HepG2 (cell line): ENCODE data around the gene CD4. TPM values are rescaled to one million over a fixed set of nuclear protein-coding genes. Genes with fewer than 3 reads are reported as not detected.

ENCODE experiments used
- GFI1 ChIP-seq: sonication (generic); formaldehyde crosslinking; IDR thresholded peaks from 2 replicates; pipeline ENCODE4 v1.5.0; 2020; ENCODE audit warnings: missing genetic modification reagents, mild to moderate bottlenecking, borderline replicate concordance
- MTA1 ChIP-seq: sonication (generic); formaldehyde crosslinking; IDR thresholded peaks from 2 replicates; pipeline ENCODE4 v1.4.0; 2020; ENCODE audit warnings: missing genetic modification reagents, mild to moderate bottlenecking, borderline replicate concordance
- NCOA2 ChIP-seq: sonication (generic); formaldehyde crosslinking; IDR thresholded peaks from 2 replicates; pipeline ENCODE4 v1.8.0; 2022; ENCODE audit warnings: inconsistent platforms
- NR2F1 ChIP-seq, 2 experiments: fragments of 450-650 bp in 1 of 2; formaldehyde crosslinking in 1 of 2; IDR thresholded peaks; 2 replicates each; pipeline versions ENCODE4 v1.5.0 to v1.6.1; 2016 to 2020; ENCODE audit warnings: mild to moderate bottlenecking in 1 of 2, missing compliant biosample characterization in 1 of 2, missing genetic modification reagents in 1 of 2, moderate library complexity in 1 of 2
- SIN3A ChIP-seq: IDR thresholded peaks from 2 replicates; pipeline ENCODE4 v1.6.1; 2011; ENCODE audit warnings: low read depth, mild to moderate bottlenecking, control low read depth, low read length, borderline replicate concordance
- SNAPC2 ChIP-seq: sonication (generic); formaldehyde crosslinking; IDR thresholded peaks from 2 replicates; pipeline ENCODE4 v1.8.1; 2022; ENCODE audit warnings: mild to moderate bottlenecking, missing genetic modification reagents
- SP140L ChIP-seq: sonication (generic); formaldehyde crosslinking; IDR thresholded peaks from 2 replicates; pipeline ENCODE4 v1.4.0; 2020; ENCODE audit warnings: missing genetic modification reagents, borderline replicate concordance
- ZEB1 ChIP-seq: IDR thresholded peaks from 2 replicates; pipeline ENCODE4 v1.6.1; 2012; ENCODE audit warnings: mild to moderate bottlenecking, low read depth, inconsistent platforms; ENCODE audit not compliant: insufficient replicate concordance
- ZFAT ChIP-seq: sonication (generic); formaldehyde crosslinking; conservative IDR thresholded peaks from 2 replicates; pipeline ENCODE4 v1.8.1; 2023; ENCODE audit warnings: missing genetic modification reagents, inconsistent platforms
- ZMAT3 ChIP-seq: sonication (generic); formaldehyde crosslinking; conservative IDR thresholded peaks from 2 replicates; pipeline ENCODE4 v1.7.0; 2021; ENCODE audit warnings: missing genetic modification reagents
- ZNF17 ChIP-seq: sonication (generic); formaldehyde crosslinking; IDR thresholded peaks from 2 replicates; pipeline ENCODE4 v1.5.0; 2020; ENCODE audit warnings: mild to moderate bottlenecking, missing genetic modification reagents
- ZNF446 ChIP-seq: sonication (generic); formaldehyde crosslinking; IDR thresholded peaks from 2 replicates; pipeline ENCODE4 v1.5.0; 2020; ENCODE audit warnings: mild to moderate bottlenecking, missing genetic modification reagents
- polyA plus RNA-seq, 8 experiments: library from polyadenylated mRNA; depleted of rRNA in 3 of 8; stranded (reverse) in 7 of 8; unstranded in 1 of 8; fragments of >200 nt; fragmentation: Illumina TruSeq in 4 of 8; extraction: Trizol in 4 of 8; gene quantifications; 2 replicates each; pipeline versions ENCODE4 v1.2.1 to v1.2.3, GENCODE V29; 2011 to 2016; ENCODE audit warnings: low read depth in 4 of 8, missing spikeins in 1 of 8, mixed read lengths in 1 of 8; ENCODE audit not compliant: insufficient read depth in 1 of 8
- total RNA-seq, 5 experiments: library from RNA; depleted of rRNA; stranded (reverse); fragments of >200 nt; fragmentation: Illumina TruSeq; extraction: Trizol; gene quantifications; 2 replicates each; pipeline ENCODE4 v1.2.3, GENCODE V29; 2016; ENCODE audit warnings: low read depth in 1 of 5
- TF ChIP-seq, protein P1 (sequence below): sonication (generic); formaldehyde crosslinking; IDR thresholded peaks from 2 replicates; pipeline ENCODE4 v1.5.1; 2020; ENCODE audit warnings: mild to moderate bottlenecking, missing genetic modification reagents, moderate library complexity
- TF ChIP-seq, protein P2 (sequence below): sonication (generic); formaldehyde crosslinking; IDR thresholded peaks from 2 replicates; pipeline ENCODE4 v1.5.0; 2020; ENCODE audit warnings: mild to moderate bottlenecking, low read depth, missing genetic modification reagents, borderline replicate concordance
- TF ChIP-seq, protein P3 (sequence below): sonication (generic); formaldehyde crosslinking; conservative IDR thresholded peaks from 2 replicates; pipeline ENCODE4 v1.5.0; 2020; ENCODE audit warnings: missing genetic modification reagents
- TF ChIP-seq, protein P4 (sequence below): IDR thresholded peaks from 2 replicates; pipeline ENCODE4 v1.4.0; 2020; ENCODE audit warnings: mild to moderate bottlenecking, missing genetic modification reagents
- TF ChIP-seq, protein P5 (sequence below): sonication (generic); formaldehyde crosslinking; IDR thresholded peaks from 2 replicates; pipeline ENCODE4 v1.9.0; 2021; ENCODE audit warnings: missing genetic modification reagents, mild to moderate bottlenecking, borderline replicate concordance

Gene CD4
- total and polyA plus RNA-seq, 2 of the 13 experiments (the other 11 are each of a cell fraction or from before 2014, with no cell fraction given): 0.07 to 0.95 TPM

DNA sequence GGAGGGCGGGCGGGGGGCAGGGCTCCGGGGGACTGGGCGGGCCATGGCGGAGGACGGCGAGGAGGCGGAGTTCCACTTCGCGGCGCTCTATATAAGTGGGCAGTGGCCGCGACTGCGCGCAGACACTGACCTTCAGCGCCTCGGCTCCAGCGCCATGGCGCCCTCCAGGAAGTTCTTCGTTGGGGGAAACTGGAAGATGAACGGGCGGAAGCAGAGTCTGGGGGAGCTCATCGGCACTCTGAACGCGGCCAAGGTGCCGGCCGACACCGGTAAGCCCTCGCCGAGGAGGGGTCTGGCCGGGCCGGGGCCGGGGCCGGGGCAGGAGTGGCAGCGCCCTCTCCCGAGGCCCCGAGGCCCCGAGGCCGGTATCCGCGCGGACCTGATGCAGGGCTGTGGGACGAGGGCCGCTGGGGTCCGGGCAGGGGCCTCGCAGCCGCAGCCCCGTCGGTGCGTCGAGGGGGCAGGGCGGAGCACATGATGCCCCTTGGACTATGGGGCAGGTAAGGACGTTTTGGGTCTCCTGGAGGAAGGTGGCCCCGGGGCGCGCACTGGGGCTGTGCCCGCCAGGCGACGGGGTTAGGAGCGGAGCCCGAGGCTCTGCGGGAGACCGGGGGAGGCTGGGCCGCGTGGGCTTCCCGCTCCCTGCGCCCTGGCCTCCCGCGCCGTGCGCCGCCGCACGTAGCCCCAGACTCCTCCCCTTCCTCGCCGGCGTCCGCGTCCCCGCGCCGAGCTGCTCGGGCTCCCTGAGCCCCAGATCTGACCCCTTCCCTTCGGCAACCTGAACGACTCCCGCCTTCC is 78.3 kb downstream of the CD4 start, which contains the start of gene TPI1 (continued):
- TF ChIP-seq, protein P1, sequence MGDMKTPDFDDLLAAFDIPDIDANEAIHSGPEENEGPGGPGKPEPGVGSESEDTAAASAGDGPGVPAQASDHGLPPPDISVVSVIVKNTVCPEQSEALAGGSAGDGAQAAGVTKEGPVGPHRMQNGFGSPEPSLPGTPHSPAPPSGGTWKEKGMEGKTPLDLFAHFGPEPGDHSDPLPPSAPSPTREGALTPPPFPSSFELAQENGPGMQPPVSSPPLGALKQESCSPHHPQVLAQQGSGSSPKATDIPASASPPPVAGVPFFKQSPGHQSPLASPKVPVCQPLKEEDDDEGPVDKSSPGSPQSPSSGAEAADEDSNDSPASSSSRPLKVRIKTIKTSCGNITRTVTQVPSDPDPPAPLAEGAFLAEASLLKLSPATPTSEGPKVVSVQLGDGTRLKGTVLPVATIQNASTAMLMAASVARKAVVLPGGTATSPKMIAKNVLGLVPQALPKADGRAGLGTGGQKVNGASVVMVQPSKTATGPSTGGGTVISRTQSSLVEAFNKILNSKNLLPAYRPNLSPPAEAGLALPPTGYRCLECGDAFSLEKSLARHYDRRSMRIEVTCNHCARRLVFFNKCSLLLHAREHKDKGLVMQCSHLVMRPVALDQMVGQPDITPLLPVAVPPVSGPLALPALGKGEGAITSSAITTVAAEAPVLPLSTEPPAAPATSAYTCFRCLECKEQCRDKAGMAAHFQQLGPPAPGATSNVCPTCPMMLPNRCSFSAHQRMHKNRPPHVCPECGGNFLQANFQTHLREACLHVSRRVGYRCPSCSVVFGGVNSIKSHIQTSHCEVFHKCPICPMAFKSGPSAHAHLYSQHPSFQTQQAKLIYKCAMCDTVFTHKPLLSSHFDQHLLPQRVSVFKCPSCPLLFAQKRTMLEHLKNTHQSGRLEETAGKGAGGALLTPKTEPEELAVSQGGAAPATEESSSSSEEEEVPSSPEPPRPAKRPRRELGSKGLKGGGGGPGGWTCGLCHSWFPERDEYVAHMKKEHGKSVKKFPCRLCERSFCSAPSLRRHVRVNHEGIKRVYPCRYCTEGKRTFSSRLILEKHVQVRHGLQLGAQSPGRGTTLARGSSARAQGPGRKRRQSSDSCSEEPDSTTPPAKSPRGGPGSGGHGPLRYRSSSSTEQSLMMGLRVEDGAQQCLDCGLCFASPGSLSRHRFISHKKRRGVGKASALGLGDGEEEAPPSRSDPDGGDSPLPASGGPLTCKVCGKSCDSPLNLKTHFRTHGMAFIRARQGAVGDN: peak; percentile 84
- no peak for TF ChIP-seq SP140L
- TF ChIP-seq, protein P2, sequence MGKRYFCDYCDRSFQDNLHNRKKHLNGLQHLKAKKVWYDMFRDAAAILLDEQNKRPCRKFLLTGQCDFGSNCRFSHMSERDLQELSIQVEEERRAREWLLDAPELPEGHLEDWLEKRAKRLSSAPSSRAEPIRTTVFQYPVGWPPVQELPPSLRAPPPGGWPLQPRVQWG: no peak
- no peak for TF ChIP-seq NR2F1 (CRISPR knock-in tag; IDR thresholded peaks at IDR 0.05)
- TF ChIP-seq, protein P3, sequence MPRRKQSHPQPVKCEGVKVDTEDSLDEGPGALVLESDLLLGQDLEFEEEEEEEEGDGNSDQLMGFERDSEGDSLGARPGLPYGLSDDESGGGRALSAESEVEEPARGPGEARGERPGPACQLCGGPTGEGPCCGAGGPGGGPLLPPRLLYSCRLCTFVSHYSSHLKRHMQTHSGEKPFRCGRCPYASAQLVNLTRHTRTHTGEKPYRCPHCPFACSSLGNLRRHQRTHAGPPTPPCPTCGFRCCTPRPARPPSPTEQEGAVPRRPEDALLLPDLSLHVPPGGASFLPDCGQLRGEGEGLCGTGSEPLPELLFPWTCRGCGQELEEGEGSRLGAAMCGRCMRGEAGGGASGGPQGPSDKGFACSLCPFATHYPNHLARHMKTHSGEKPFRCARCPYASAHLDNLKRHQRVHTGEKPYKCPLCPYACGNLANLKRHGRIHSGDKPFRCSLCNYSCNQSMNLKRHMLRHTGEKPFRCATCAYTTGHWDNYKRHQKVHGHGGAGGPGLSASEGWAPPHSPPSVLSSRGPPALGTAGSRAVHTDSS (CRISPR knock-in tag): no peak
- TF ChIP-seq ZNF446 (CRISPR knock-in tag): peak; percentile 60; the same call in 1 of the 2 replicates
- TF ChIP-seq SIN3A: peak; percentile 56; the same call in 1 of the 2 replicates
- no peak for TF ChIP-seq ZEB1
- TF ChIP-seq NCOA2 (CRISPR knock-in tag): peak; percentile 45; the same call in 1 of the 2 replicates
- no peak for TF ChIP-seq ZFAT (CRISPR knock-in tag)
- TF ChIP-seq, protein P4, sequence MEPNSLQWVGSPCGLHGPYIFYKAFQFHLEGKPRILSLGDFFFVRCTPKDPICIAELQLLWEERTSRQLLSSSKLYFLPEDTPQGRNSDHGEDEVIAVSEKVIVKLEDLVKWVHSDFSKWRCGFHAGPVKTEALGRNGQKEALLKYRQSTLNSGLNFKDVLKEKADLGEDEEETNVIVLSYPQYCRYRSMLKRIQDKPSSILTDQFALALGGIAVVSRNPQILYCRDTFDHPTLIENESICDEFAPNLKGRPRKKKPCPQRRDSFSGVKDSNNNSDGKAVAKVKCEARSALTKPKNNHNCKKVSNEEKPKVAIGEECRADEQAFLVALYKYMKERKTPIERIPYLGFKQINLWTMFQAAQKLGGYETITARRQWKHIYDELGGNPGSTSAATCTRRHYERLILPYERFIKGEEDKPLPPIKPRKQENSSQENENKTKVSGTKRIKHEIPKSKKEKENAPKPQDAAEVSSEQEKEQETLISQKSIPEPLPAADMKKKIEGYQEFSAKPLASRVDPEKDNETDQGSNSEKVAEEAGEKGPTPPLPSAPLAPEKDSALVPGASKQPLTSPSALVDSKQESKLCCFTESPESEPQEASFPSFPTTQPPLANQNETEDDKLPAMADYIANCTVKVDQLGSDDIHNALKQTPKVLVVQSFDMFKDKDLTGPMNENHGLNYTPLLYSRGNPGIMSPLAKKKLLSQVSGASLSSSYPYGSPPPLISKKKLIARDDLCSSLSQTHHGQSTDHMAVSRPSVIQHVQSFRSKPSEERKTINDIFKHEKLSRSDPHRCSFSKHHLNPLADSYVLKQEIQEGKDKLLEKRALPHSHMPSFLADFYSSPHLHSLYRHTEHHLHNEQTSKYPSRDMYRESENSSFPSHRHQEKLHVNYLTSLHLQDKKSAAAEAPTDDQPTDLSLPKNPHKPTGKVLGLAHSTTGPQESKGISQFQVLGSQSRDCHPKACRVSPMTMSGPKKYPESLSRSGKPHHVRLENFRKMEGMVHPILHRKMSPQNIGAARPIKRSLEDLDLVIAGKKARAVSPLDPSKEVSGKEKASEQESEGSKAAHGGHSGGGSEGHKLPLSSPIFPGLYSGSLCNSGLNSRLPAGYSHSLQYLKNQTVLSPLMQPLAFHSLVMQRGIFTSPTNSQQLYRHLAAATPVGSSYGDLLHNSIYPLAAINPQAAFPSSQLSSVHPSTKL (CRISPR knock-in tag): no peak
- no peak for TF ChIP-seq ZNF17 (CRISPR knock-in tag)
- 0 out of 2 replicates have a peak, but pooled peaks have one; percentile 26 for TF ChIP-seq GFI1 (CRISPR knock-in tag)
- peak; percentile 91 for TF ChIP-seq ZMAT3 (CRISPR knock-in tag)
- TF ChIP-seq, protein P5, sequence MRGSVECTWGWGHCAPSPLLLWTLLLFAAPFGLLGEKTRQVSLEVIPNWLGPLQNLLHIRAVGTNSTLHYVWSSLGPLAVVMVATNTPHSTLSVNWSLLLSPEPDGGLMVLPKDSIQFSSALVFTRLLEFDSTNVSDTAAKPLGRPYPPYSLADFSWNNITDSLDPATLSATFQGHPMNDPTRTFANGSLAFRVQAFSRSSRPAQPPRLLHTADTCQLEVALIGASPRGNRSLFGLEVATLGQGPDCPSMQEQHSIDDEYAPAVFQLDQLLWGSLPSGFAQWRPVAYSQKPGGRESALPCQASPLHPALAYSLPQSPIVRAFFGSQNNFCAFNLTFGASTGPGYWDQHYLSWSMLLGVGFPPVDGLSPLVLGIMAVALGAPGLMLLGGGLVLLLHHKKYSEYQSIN (CRISPR knock-in tag): no peak
- TF ChIP-seq MTA1 (CRISPR knock-in tag): 0 out of 2 replicates have a peak, but pooled peaks have one; percentile 5
- TF ChIP-seq SNAPC2: no peak
